Fibroblast of lung (primary cell): ENCODE results near the gene TANGO6. TPM values are rescaled to one million over a fixed set of nuclear protein-coding genes. Genes with fewer than 3 reads are reported as not detected.
A peak's percentile ranks its signal among the peaks of the same experiment; 100 is the strongest.
"Not testable (repeated sequence)": the region's sequence is repeated elsewhere in the genome, so short reads cannot be mapped to it uniquely, and the experiment has no call there.

Experiments used
- DNase-seq, 2 donors: peaks; one replicate each; pipeline versions ENCODE4 v3.0.0 to v3.0.0-alpha.2; 2010; ENCODE audit warnings: low read depth in 2 of 2
- H2AFZ ChIP-seq: 2 replicates; pipeline ENCODE4 v1.5.1; 2012; ENCODE audit warnings: low read length, control low read depth, inconsistent platforms
- H3K27ac ChIP-seq: 2 replicates; pipeline ENCODE4 v1.5.1; 2011; ENCODE audit warnings: low read length, control low read depth; ENCODE audit not compliant: insufficient read depth
- H3K27me3 ChIP-seq: 2 replicates; pipeline ENCODE4 v1.5.1; 2011; ENCODE audit warnings: mild to moderate bottlenecking, low read length; ENCODE audit not compliant: control insufficient read depth, insufficient read depth
- H3K36me3 ChIP-seq: 2 replicates; pipeline ENCODE4 v1.5.1; 2011; ENCODE audit warnings: low read length; ENCODE audit not compliant: control insufficient read depth, insufficient read depth
- H3K4me1 ChIP-seq: 2 replicates; pipeline ENCODE4 v1.5.1; 2011; ENCODE audit warnings: low read length; ENCODE audit not compliant: control insufficient read depth, insufficient read depth; ENCODE audit errors: extremely low read depth
- H3K4me2 ChIP-seq: 2 replicates; pipeline ENCODE4 v1.5.1; 2011; ENCODE audit warnings: low read length, control low read depth; ENCODE audit not compliant: insufficient read depth; ENCODE audit errors: extremely low read depth
- H3K4me3 ChIP-seq, 4 experiments: fragments of 200-600 bp in 1 of 4; sonication (generic) in 1 of 4; replicated peaks in 1 of 4; 2 replicates each; pipeline ENCODE4 v1.5.1; 2011 to 2016; ENCODE audit warnings: low read length in 4 of 4, low read depth in 3 of 4, mild to moderate bottlenecking in 3 of 4, control low read depth in 2 of 4, inconsistent platforms in 1 of 4, mixed read lengths in 1 of 4; ENCODE audit not compliant: insufficient read depth in 1 of 4; ENCODE audit errors: control extremely low read depth in 1 of 4
- H3K79me2 ChIP-seq: 2 replicates; pipeline ENCODE4 v1.5.1; 2012; ENCODE audit warnings: mild to moderate bottlenecking, low read length, inconsistent platforms; ENCODE audit not compliant: control insufficient read depth, insufficient read depth
- H3K9ac ChIP-seq: 2 replicates; pipeline ENCODE4 v1.5.1; 2011; ENCODE audit warnings: mild to moderate bottlenecking, low read length, control low read depth; ENCODE audit not compliant: insufficient read depth
- H3K9me3 ChIP-seq: 2 replicates; pipeline ENCODE4 v1.5.1; 2012; ENCODE audit warnings: low read depth, low read length; ENCODE audit not compliant: control insufficient read depth, insufficient read depth
- H4K20me1 ChIP-seq: 2 replicates; pipeline ENCODE4 v1.5.1; 2011; ENCODE audit warnings: low read length; ENCODE audit not compliant: control insufficient read depth, insufficient read depth; ENCODE audit errors: extremely low read depth
- EZH2 ChIP-seq: IDR thresholded peaks from 2 replicates; pipeline ENCODE4 v1.5.1; 2012; ENCODE audit warnings: low read length, control low read depth, mild to moderate bottlenecking; ENCODE audit errors: missing control alignments
- polyA plus RNA-seq, 2 donors: library from polyadenylated mRNA; depleted of rRNA in 1 of 2; stranded (reverse) in 1 of 2; unstranded in 1 of 2; fragments of >200 nt; gene quantifications; 2 replicates each; pipeline ENCODE4 v1.2.1, GENCODE V29; 2011 to 2012; ENCODE audit warnings: missing spikeins in 1 of 2
- total RNA-seq: library from RNA; depleted of rRNA; stranded (reverse); fragments of >200 nt; gene quantifications from 2 replicates; pipeline ENCODE4 v1.2.1, GENCODE V29; 2014
- TF ChIP-seq, protein P1 (sequence below), 2 donors: IDR thresholded peaks in 1 of 2; conservative IDR thresholded peaks in 1 of 2; 1 replicate in 1 of 2; 2 replicates in 1 of 2; pipeline ENCODE4 v1.5.1; 2011 to 2012; ENCODE audit warnings: low read length in 2 of 2, control low read depth in 1 of 2, inconsistent platforms in 1 of 2, low read depth in 1 of 2, mild to moderate bottlenecking in 1 of 2

Gene TANGO6
- total and polyA plus RNA-seq, 2 donors (not counting 1 experiment from before 2014, with no cell fraction given), result 6.5 to 29.9 TPM

DNA sequence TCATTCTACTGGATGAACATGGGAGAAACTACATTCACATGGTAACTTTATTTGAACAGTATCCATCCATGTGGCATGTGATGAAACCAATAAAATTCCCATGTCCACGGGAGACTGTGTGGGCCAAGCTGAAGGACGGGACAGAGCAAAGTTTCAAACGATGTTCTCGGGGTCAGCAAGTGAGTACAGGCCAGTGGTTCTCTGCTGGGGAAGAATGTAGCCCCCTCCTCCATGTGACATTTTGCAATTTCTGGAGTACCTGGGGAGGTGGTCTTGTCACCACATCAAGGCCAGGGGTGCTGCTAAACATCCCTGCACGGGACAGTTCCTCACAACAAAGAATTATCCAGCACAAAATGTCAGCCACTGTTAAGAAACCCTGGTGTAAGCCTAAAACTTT, 7.4 kb upstream of the TANGO6 start:
- Histone ChIP-seq H2AFZ (no peak overlapping the region), H3K4me2 (no peak overlapping the region), H3K27me3 (no peaks in the 10 kb centered on the region), H3K36me3 (no peaks in the 10 kb centered on the region), H3K9ac (no peak overlapping the region), H4K20me1 (no peaks in the 10 kb centered on the region), H3K4me1 (no peaks in the 10 kb centered on the region), H3K9me3 (no peaks in the 10 kb centered on the region), H3K4me3 (no peak overlapping the region), H3K79me2 (no peaks in the 10 kb centered on the region), H3K27ac (no peak overlapping the region)
- no peak for TF ChIP-seq EZH2
- TF ChIP-seq, protein P1, sequence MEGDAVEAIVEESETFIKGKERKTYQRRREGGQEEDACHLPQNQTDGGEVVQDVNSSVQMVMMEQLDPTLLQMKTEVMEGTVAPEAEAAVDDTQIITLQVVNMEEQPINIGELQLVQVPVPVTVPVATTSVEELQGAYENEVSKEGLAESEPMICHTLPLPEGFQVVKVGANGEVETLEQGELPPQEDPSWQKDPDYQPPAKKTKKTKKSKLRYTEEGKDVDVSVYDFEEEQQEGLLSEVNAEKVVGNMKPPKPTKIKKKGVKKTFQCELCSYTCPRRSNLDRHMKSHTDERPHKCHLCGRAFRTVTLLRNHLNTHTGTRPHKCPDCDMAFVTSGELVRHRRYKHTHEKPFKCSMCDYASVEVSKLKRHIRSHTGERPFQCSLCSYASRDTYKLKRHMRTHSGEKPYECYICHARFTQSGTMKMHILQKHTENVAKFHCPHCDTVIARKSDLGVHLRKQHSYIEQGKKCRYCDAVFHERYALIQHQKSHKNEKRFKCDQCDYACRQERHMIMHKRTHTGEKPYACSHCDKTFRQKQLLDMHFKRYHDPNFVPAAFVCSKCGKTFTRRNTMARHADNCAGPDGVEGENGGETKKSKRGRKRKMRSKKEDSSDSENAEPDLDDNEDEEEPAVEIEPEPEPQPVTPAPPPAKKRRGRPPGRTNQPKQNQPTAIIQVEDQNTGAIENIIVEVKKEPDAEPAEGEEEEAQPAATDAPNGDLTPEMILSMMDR (conservative IDR thresholded peaks at IDR 0.05 in 1 of 2, IDR thresholded peaks at IDR 0.05 in 1 of 2; ENCODE audit: low read depth in 1 of 2, low read length in 2 of 2), result no peak
- DNase-seq, result no peak

DNA sequence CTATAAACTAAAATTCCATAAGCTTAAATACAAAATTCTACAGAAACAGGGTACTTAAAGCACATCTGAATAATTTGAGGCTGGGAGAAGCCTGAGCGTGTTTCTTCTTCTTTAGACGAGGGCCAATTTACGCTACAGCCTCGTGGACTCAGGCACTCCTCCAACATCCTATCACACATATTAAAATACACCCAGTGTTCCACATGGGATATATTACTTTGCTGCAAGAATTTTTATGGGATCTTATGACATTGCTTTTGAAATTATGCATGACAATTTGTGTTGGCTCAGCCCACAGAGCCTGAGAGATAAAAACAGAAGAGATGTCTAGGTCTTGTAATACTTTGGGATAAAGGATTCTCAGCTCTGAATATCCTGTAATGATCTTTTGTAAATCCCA, 3.5 kb upstream of the TANGO6 start:
- TF ChIP-seq EZH2, result no peak
- TF ChIP-seq, protein P1 (conservative IDR thresholded peaks at IDR 0.05 in 1 of 2, IDR thresholded peaks at IDR 0.05 in 1 of 2; ENCODE audit: low read depth in 1 of 2, low read length in 2 of 2), result no peak
- Histone ChIP-seq H4K20me1 (no peaks in the 10 kb centered on the region), H3K27me3 (no peaks in the 10 kb centered on the region), H3K9ac (no peak overlapping the region), H2AFZ (no peak overlapping the region), H3K79me2 (peaks cover 2% of the 10 kb centered on the region), H3K4me3 (no peak overlapping the region), H3K4me2 (no peak overlapping the region), H3K4me1 (no peaks in the 10 kb centered on the region), H3K9me3 (no peaks in the 10 kb centered on the region), H3K27ac (no peak overlapping the region), H3K36me3 (no peaks in the 10 kb centered on the region)
- no peak for DNase-seq

DNA sequence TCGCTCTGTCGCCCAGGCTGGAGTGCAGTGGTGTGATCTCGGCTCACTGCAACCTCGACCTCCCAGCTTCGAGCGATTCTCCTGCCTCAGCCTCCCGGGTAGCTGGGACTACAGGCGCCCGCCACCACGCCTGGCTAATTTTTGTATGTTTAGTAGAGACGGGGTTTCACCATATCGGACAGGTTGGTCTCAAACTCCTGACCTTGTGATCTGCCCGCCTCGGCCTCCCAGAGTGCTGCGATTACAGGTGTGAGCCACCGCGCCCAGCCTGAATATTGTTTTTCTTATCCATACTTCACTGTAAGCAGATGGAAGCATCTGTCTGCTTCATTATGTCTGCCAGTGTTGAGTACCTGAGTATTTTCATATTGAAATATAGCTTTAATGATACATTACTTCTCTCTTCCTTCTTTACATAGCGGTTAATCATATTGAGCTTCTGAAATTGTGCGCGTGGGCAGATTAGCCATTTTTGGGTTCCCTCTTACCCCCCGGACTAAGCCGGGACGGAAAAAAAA, 308 bp upstream of the TANGO6 start:
- H3K36me3 ChIP-seq, H3K79me2 ChIP-seq, H3K27ac ChIP-seq, DNase-seq, H3K9ac ChIP-seq, H4K20me1 ChIP-seq, H3K27me3 ChIP-seq, H3K4me1 ChIP-seq, H3K9me3 ChIP-seq: not testable (repeated sequence)
- H3K4me2 ChIP-seq, result peak overlapping the region; percentile 95
- H3K4me3 ChIP-seq, result peak overlapping the region; percentile 79 to 94 (median 88)
- peak overlapping the region; percentile 91 for H2AFZ ChIP-seq
